ENCODE results near the gene CEP104.
A peak's percentile ranks its signal among the peaks of the same experiment; 100 is the strongest.

DNA sequence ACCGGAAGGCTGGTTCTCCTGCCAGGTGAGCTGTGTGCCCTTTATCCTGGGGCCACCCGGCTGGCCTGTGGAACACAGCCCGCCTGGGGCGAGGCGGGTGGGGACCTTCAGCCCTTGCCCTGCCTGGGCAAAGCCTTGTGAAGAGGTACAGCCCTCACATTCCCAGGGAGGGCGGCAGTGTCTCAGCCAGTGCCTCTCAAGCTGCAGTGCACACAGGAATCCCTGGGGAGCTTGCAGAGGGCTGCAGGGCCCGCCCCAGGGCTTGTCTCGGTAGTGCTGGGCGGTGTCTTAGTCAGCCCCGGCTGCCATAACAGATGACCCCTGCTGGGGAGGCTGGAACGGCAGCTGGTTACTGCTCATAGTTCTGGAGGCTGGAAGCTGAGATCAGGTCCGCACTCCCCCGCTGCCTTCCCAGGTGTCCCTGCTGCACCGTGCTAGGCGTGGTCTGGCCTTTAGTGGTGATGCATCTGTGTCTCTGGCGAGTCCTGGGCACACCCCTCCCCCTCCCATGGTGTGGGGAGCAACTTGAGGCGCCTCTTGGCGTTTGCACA, 12.8 kb upstream of the CEP104 start:
- TF ChIP-seq, protein P1, sequence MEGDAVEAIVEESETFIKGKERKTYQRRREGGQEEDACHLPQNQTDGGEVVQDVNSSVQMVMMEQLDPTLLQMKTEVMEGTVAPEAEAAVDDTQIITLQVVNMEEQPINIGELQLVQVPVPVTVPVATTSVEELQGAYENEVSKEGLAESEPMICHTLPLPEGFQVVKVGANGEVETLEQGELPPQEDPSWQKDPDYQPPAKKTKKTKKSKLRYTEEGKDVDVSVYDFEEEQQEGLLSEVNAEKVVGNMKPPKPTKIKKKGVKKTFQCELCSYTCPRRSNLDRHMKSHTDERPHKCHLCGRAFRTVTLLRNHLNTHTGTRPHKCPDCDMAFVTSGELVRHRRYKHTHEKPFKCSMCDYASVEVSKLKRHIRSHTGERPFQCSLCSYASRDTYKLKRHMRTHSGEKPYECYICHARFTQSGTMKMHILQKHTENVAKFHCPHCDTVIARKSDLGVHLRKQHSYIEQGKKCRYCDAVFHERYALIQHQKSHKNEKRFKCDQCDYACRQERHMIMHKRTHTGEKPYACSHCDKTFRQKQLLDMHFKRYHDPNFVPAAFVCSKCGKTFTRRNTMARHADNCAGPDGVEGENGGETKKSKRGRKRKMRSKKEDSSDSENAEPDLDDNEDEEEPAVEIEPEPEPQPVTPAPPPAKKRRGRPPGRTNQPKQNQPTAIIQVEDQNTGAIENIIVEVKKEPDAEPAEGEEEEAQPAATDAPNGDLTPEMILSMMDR (optimal IDR thresholded peaks at IDR 0.05 in 1 of 3, IDR thresholded peaks at IDR 0.05 in 1 of 3, conservative IDR thresholded peaks at IDR 0.05 in 1 of 3; ENCODE audit: extremely low read depth in 1 of 3, insufficient read depth in 2 of 3, low read length in 3 of 3), result peak in 1 of 3 experiments; percentile 42
- no peak for TF ChIP-seq EZH2 (IDR thresholded peaks at IDR 0.05; ENCODE audit: low read length)

Data from keratinocyte (primary cell).